GM12878 (cell line): ENCODE results near the gene ZNF474.

Source experiments
- CEBPB ChIP-seq, 2 experiments: fragments of 150-350 bp in 1 of 2; IDR thresholded peaks; 2 replicates each; pipeline ENCODE4 v1.6.1; 2012 to 2014; ENCODE audit warnings: low read depth in 2 of 2, low read length in 2 of 2, borderline replicate concordance in 1 of 2, inconsistent platforms in 1 of 2
- DPF2 ChIP-seq: fragments of 450-650 bp; IDR thresholded peaks from 2 replicates; pipeline ENCODE4 v1.6.1; 2017; ENCODE audit warnings: mild to moderate bottlenecking
- MTA3 ChIP-seq: IDR thresholded peaks from 2 replicates; pipeline ENCODE4 v1.6.1; 2012; ENCODE audit warnings: low read length, inconsistent platforms, borderline replicate concordance
- NFYA ChIP-seq: IDR thresholded peaks from 2 replicates; pipeline ENCODE4 v1.6.1; 2011; ENCODE audit warnings: low read depth, mild to moderate bottlenecking, low read length, improper control_type of control experiment, borderline replicate concordance
- POLR2AphosphoS5 ChIP-seq: IDR thresholded peaks from 2 replicates; pipeline ENCODE4 v1.6.1; 2011; ENCODE audit warnings: mild to moderate bottlenecking, low read length, inconsistent platforms
- ZNF274 ChIP-seq: IDR thresholded peaks from one replicate; pipeline ENCODE4 v1.8.0; 2011; ENCODE audit not compliant: insufficient read length, insufficient read depth
- TF ChIP-seq, protein P1 (sequence below): IDR thresholded peaks from 2 replicates; pipeline ENCODE4 v1.6.1; 2012; ENCODE audit warnings: mild to moderate bottlenecking, low read depth, low read length
- TF ChIP-seq, protein P2 (sequence below): IDR thresholded peaks from 2 replicates; pipeline ENCODE4 v1.6.1; 2012; ENCODE audit warnings: low read depth, low read length, improper control_type of control experiment

DNA sequence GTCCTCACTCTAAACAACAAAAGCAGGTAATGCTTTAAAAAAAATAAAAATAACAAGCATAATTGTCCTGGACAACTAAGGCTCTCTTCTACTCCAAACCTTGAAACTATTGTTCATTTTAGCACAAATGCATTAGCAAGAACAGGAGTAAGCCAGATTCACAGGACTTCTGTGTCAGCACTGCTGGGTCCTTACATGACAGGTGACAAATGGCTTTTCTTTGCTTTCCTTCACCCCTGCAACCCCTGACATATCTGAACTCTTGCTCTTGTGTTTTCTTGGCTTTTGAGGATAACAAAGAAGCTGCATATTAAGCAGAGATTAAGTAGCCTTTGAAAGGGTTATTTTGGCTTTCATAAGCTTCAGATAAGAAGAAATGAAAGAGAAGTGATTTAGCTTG lies 71.1 kb downstream of the ZNF474 start:
- TF ChIP-seq DPF2 (no peak), NFYA (no peak), MTA3 (no peak), POLR2AphosphoS5 (no peak), ZNF274 (no peak), CEBPB (IDR thresholded peaks at IDR 0.05; ENCODE audit: borderline replicate concordance in 1 of 2, low read depth in 2 of 2, low read length in 2 of 2) (no peak)
- TF ChIP-seq, protein P1, sequence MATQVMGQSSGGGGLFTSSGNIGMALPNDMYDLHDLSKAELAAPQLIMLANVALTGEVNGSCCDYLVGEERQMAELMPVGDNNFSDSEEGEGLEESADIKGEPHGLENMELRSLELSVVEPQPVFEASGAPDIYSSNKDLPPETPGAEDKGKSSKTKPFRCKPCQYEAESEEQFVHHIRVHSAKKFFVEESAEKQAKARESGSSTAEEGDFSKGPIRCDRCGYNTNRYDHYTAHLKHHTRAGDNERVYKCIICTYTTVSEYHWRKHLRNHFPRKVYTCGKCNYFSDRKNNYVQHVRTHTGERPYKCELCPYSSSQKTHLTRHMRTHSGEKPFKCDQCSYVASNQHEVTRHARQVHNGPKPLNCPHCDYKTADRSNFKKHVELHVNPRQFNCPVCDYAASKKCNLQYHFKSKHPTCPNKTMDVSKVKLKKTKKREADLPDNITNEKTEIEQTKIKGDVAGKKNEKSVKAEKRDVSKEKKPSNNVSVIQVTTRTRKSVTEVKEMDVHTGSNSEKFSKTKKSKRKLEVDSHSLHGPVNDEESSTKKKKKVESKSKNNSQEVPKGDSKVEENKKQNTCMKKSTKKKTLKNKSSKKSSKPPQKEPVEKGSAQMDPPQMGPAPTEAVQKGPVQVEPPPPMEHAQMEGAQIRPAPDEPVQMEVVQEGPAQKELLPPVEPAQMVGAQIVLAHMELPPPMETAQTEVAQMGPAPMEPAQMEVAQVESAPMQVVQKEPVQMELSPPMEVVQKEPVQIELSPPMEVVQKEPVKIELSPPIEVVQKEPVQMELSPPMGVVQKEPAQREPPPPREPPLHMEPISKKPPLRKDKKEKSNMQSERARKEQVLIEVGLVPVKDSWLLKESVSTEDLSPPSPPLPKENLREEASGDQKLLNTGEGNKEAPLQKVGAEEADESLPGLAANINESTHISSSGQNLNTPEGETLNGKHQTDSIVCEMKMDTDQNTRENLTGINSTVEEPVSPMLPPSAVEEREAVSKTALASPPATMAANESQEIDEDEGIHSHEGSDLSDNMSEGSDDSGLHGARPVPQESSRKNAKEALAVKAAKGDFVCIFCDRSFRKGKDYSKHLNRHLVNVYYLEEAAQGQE: no peak
- TF ChIP-seq, protein P2, sequence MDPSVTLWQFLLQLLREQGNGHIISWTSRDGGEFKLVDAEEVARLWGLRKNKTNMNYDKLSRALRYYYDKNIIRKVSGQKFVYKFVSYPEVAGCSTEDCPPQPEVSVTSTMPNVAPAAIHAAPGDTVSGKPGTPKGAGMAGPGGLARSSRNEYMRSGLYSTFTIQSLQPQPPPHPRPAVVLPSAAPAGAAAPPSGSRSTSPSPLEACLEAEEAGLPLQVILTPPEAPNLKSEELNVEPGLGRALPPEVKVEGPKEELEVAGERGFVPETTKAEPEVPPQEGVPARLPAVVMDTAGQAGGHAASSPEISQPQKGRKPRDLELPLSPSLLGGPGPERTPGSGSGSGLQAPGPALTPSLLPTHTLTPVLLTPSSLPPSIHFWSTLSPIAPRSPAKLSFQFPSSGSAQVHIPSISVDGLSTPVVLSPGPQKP: no peak
